HG03442 (cell line): ENCODE data around the gene NUP50.

Experiments
- ATAC-seq: cut with Tn5 transposase; IDR thresholded peaks from one replicate; pipeline ENCODE4 v1.9.1; 2021; ENCODE audit warnings: mild to moderate bottlenecking, moderate library complexity; ENCODE audit not compliant: unreplicated experiment

Gene NUP50

DNA sequence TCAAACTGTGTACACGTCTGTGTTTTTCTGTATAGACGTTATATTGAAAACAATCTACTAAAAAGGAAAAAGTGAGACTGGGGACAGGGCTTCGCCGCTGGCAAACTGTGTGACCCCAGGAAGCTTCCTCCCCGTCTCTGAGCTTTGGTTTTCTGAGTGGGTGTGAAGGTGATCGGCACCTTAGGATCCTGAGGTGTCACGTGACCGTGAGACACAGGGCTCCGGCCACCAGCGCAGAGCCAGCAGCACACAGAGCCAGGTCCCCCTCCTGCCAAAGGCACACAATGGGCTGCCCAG, 44.9 kb downstream of the NUP50 start:
- no peak for ATAC-seq

DNA sequence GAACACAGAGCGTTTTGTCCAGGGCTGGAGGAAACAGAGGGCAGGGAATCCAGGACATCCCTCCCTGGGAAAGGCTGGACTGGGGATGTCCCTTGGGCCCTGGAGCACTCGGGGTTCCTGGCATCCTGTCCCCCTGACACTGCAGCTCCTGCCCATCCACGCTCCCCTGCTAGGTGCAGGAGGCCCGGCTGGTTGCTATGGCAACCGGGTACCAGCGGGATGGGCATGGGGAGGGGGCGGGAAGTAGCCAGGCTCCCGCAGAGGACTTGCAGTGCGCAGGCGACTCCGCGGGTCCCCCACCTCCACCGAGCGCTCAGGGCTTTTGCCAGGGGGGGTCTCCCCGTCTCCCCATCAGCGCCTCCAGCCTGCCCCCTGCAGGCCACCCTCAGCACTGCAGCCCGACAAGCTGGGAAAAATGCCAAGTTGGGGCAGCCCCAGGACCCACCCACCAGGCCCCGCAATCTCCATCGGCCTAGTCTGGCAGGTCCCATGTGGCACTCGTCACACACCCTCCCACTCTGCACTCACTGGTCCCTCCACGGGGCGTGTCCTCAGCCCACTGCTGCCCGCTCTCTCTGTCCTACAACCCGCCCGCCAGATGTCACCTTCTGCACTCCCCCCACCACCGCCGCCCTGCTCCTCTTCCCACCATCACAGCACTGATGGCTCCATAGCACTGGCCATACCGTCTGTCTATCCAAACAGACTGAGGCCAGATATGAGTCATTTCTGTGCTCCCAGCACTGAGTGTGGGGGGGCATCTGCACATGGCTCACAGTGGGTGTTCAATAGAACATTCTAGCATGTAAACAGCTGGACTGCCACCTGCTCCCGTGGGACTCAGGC, 45.5 kb downstream of the NUP50 start:
- no peak for ATAC-seq

GRCh38 chr22:45210174-45210573, 46.4 kb downstream of the NUP50 start:
- ATAC-seq: no peak

DNA sequence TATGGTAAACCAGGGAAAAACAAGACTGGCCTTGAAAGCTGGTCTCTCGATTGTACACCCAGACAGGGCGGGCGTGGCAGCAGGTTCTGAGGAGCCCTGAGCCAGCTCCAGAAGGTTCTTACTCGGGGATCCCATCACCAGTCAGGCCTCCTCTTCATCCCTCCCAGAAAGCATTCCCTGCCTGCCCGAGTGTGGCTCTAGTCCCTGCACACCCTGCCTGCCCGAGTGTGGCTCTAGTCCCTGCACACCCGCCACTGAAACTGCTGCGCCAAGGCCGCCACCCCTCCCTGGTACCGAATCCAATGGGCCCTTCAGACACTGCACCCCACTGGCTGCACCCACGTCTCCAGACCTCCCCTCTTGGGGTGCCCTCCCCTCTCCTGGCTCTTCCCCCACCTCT, 46.9 kb downstream of the NUP50 start:
- ATAC-seq: no peak

DNA sequence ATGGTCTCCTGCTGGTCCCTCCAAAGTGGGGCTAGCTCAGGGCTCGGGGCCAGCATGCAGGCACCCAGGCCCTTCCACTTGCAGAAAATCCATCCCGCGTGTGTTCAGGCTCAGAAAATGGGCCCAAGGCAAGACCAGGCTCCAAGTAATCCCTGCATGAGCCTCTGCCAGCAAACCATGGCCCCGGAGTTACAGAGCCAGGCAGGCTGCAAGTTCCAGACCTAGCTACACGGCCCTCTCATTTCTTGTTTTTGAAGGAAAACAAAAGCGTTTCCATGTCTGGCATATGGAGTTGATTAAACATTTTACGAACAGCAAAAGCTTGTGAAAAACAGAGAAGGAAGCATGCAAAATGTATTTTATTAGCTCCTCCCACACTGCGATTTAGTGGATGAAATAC, 47.3 kb downstream of the NUP50 start:
- no peak for ATAC-seq

DNA sequence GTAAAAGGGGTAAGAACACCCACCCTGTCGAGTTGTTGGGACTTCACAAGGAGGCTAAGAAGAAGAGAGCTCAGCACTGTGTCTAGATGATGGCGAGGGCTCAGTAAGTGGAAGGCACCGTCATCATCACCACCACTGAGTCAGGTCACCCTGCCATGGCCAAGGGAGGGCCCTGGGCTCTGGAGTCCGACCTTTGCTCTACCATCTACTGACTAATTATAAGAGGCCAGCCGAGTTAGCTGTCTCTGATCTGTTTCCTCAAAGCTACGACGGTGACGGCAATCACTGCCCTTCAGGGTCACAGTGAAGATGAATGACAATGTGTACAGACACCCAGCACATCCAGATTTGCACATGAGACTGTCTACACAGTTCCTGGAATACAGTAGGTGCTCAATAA, 47.7 kb downstream of the NUP50 start:
- no peak for ATAC-seq

- ATAC-seq: no peak
Measured at GRCh38 chr22:45211848-45212247, 48.1 kb downstream of the NUP50 start.

DNA sequence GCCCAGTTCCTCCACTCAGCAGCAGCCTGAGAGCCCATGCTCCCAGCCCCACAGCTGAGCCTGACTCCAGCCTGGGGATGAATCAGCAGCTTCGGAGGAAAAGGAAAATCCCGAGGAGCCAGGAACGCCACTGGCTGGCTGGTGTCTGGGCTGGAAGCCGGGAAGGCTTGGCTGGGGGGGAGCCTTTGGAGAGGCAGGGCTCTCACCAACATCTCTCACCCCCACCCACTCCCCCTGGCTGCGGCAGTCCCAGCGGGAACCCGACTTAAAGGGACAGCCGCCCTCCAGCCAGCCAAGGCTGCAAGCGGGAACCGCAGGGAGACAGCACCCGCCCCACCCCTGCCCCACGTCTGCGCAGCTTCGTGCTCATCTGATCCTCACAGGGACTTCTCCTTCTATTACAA, 48.6 kb downstream of the NUP50 start:
- ATAC-seq: no peak

DNA sequence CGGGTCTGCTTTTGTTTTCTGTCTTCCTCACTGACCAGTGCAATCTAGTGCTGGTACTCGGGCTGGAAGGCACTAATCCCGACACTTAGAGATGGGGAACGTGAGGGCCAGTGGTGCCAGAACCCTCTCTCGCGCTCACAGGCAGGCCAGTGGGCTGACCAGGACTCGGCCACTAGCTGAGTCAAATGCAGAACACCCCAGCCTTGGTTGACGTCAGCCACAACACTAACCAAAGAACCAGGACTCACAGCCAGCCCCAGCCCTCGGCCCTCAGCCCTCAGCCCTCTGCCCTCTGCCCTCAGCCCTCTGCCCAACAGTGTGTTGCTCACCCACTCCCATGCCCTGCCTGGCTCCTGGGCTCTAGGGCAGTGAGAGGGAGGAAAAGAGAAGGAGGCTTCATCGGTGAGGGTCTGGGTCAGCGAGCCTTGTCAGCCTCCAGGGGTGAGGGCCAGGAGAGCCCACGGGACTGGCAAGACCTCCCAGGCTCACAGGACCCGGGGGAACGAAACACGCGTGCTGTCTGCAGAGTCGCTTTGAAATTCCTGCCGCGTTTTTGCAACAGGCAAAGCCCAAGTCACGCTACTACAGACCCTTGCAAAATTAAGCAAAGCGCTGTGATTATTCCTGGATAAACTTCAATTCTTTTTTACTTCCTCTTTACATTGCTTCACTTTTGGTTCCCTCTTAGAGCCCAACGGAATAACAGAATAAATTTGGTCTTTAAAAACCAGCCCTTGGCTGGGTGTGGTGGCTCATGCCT, 49.4 kb downstream of the NUP50 start:
- no peak for ATAC-seq

GRCh38 chr22:45216133-45217003, 52.6 kb downstream of the NUP50 start:
- ATAC-seq: no peak

GRCh38 chr22:45217345-45217744, 53.6 kb downstream of the NUP50 start:
- ATAC-seq: no peak

DNA sequence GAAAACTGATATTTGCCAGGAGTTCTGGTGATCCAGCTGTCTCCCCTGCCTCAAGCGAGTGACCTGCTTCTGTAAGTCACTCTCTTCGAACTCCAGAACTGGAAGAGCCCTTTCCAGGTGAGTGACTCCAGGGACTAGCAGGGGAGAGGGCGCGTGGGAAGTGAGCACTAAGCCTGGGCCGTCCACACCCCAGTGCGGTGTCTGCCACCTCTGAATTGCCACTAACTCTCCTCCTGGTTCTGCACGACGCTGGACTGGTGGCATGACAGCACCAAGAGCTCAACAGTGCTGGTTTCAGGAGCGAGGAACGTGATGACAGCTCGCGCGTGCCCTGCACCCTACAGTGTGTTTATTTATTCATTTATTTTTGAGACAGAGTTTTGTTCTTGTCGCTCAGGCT, 54.1 kb downstream of the NUP50 start:
- no peak for ATAC-seq

DNA sequence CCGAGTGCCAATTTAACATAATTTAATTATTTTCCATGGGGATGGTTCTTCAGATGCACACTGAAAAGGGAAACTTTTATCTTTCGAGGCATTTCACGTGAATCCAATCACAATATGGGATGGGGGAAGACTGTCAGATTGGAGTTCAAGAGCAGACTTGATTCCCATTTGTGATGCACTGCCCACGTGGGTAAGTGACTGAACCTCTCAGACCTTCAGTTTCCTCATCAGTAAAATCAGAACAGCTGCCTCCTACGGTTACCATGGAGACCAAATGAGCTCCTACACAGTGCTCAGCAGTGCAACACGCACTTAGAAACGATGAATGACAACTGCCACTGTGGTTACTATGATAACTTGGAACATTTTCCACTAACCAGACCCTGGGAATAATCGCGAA, 55.3 kb downstream of the NUP50 start:
- no peak for ATAC-seq

DNA sequence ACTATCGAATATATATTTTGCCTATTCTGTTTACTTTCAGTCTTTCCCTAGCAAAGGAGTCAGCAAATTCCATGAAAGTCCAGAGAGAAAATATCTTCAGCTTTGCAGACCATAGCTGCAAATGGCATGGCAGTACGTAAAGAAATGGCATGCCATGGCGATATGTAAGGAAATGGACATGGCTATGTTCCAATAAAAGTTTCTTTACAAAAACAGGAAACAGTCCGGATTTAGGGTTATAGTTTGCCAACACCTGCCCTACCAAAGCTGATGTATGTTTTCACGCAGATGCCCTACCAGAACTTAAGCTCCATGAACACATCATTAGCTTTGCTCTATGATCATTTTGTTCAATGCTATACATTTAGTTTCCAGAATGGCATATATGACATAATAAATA, 57.5 kb downstream of the NUP50 start:
- ATAC-seq: no peak

DNA sequence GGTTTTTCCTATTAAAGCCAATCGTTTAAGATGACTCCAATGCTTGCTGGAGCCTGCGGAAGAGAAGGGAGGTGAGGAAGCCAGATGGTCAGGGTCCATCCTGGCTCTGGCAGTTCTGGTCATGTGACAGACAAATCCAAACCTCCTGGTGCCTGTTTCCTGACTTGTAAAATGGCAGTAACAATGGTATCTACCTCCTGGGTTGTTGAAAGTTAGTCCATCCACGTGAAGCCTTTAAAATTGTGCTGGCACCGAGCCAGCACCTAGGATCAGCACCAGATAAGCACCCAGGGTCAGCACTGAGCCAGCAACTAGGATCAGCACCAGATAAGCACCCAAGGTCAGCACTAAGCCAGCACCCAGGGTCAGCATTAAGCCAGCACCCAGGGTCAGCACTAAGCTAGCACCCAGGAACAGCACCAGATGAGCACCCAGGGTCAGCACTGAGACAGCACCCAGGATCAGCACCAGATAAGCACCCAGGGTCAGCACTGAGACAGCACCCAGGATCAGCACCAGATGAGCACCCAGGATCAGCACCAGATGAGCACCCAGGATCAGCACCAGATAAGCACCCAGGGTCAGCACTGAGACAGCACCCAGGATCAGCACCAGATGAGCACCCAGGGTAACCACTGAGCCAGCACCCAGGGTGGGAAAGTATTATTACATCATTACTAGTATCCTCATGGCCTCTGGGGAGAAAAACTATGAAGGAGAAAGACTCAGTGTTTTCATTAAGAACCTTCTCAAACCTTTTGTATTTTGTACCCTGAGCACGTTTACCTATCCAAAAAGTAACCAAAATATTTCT, 59.8 kb downstream of the NUP50 start:
- no peak for ATAC-seq

GRCh38 chr22:45224331-45224730, 60.6 kb downstream of the NUP50 start:
- ATAC-seq: no peak

DNA sequence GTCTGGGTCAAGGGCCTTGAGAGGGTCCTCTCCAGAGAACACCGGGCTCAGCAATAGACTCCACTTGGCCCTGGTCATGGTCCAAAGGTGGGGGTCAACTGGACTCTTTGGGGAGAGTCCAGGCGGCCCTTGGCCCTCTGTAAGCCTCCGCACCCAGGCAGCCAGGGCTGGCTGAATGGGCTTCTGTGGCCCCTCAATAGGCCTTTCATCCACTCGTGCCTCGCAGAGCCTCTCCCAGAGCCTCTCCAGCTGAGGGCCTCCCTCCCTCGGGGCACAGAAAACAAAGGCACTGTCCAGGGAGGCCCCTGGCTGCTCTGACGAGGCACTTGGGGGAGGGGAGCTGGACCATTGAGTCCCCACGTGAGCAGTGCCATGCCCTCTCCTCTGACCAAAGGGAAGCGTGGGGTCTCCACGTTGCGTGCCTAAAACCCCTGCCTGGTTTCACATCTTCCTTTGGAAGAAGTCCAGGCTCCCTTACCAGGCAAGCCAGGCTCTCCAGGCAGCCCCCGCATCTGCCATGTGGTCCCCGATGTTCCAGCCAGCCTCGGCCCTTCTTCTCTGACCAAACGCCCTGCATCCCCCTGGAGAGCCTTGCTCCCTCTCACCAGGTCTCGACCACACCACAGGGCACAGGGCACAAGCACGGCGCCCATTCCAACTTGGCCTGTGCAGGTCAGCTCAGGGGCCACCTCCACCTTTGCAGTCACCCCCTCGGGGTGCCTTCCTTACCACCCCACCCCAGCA, 61.4 kb downstream of the NUP50 start:
- no peak for ATAC-seq

DNA sequence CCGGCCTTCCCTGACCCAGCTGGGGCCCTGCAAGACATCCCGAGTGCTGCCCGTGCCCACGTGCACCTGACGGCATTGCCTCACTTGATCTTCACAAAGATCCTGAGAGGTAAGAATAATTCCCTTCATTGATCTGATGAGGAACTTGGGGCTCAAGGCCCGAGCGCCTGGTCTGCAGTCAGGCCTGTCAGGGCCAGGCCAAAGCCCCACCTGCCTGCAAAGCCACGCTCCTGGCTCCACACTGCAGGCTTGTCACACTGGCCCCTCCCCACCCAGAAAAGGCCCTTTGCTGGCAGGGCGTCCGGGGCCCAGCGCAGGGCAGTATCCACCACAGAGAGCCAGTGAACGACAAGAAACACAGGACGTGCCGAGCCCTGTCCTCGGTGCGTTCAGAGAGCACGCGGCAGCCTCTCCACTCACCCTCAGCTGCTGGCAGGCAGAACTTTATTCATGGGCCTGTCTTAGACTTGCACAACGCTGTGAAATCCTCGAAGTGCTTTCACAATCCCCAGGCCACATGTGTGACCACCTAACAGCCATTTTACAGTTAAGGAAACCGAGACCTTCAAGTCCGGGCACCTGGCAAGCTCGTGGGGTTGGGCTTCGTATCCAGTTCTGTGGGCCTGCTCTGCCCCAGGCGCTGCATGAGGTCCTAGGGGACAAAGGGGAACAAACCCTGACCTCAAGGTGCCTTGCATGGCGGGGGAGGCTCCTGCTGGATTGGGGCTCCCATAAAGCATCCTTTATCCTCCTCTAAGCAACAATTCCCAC, 62.2 kb downstream of the NUP50 start:
- ATAC-seq: no peak

DNA sequence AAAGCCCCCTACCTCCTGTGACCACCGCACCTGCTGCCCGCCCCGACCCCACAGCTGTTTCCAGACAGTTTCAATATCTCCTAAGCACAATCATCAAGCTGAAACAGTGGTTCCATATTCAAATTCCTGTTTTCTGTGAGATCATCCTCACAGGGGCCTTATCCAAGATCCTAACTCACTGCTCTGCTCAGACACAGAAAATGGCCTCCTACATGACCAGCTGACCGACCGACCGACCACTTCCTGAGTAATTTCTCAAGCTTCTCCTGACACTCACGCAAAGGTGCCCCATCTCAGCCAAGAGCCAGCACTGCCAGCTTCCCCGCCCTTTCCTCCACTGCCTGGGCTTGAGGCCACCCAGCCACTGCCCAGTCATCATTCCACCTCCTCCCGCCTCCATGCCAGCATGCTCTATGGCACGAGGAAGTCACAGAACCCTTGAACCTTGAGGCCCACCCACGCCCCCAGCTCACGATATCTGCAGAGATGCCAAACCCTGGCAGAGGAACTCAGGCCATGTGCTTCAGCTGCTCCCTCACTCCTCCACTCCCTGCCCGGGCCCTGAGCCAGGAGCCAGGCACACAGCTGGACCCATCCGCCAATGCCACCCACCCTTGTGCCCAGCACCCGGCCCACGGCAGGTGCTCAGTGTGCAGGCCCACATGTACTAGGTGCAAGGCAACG, 62.9 kb downstream of the NUP50 start:
- ATAC-seq: no peak
